ENCODE results near the gene SLC2A1.

DNA sequence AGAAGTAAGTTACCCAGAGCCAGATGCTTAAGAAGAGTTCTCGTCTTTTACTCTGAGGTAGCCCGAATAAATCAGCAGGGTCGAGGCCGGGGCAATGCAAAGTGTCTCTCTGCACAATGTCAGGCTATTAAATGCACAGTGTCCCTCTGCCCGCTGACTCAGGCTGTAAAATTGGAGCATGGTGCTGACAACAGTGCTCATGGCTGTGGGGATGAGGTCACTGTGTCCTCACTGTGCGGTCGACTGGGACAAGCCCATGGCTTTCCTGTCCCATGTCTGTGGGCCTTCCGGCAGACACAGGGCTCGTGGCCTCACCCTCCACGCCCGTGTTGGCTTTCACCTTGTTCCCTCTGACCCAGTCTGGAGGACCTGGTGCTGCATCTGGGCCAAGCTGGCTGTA is 14.6 kb upstream of the SLC2A1 start:
- no peak for TF ChIP-seq SUZ12 (IDR thresholded peaks at IDR 0.05)
- no peak for TF ChIP-seq ELF4 (IDR thresholded peaks at IDR 0.05)
